Gastroesophageal sphincter (tissue), 3 donors: ENCODE results near the gene AUTS2.

Experiments used
- EP300 ChIP-seq: sonication (generic); formaldehyde crosslinking; IDR thresholded peaks from one replicate; pipeline ENCODE4 v1.6.1; 2017; ENCODE audit warnings: antibody characterized with exemption, mild to moderate bottlenecking
- POLR2A ChIP-seq, 2 donors: fragments of 450-650 bp; IDR thresholded peaks; one replicate each; pipeline ENCODE4 v1.6.1; 2017; ENCODE audit warnings: antibody characterized with exemption in 2 of 2, mild to moderate bottlenecking in 2 of 2, moderate library complexity in 1 of 2
- POLR2AphosphoS5 ChIP-seq: sonication (generic); formaldehyde crosslinking; IDR thresholded peaks from one replicate; pipeline ENCODE4 v1.6.1; 2017; ENCODE audit warnings: antibody characterized with exemption
- TF ChIP-seq, protein P1 (sequence below), 4 experiments: fragments of 200-600 bp in 2 of 4; fragments of 450-650 bp in 2 of 4; sonication (generic) in 1 of 4; IDR thresholded peaks; one replicate each; pipeline ENCODE4 v1.5.1; 2017 to 2019; ENCODE audit warnings: antibody characterized with exemption in 4 of 4, mild to moderate bottlenecking in 2 of 4, moderate library complexity in 2 of 4

DNA sequence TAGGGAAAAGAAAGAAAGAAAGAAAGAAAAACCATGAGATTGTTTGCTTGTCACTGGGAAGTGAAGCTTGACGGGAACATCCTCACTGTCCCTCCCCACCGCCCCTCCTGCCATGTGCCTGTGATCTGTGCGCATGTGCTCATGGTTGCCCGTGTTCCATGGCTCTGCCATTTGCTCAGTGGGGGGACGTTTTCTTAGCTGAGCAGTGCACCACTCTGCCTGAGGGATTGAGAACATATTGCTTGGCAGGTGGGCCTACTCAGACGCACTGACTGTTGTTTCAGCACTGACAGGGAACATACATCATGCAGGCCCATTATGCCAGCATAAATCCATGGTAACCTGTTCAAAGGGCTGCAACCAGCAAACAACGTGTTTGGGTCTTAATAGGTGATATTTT, 785.7 kb downstream of the AUTS2 start:
- TF ChIP-seq, protein P1, sequence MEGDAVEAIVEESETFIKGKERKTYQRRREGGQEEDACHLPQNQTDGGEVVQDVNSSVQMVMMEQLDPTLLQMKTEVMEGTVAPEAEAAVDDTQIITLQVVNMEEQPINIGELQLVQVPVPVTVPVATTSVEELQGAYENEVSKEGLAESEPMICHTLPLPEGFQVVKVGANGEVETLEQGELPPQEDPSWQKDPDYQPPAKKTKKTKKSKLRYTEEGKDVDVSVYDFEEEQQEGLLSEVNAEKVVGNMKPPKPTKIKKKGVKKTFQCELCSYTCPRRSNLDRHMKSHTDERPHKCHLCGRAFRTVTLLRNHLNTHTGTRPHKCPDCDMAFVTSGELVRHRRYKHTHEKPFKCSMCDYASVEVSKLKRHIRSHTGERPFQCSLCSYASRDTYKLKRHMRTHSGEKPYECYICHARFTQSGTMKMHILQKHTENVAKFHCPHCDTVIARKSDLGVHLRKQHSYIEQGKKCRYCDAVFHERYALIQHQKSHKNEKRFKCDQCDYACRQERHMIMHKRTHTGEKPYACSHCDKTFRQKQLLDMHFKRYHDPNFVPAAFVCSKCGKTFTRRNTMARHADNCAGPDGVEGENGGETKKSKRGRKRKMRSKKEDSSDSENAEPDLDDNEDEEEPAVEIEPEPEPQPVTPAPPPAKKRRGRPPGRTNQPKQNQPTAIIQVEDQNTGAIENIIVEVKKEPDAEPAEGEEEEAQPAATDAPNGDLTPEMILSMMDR (IDR thresholded peaks at IDR 0.05) = no peak
- TF ChIP-seq POLR2AphosphoS5 = no peak
- no peak for TF ChIP-seq POLR2A (IDR thresholded peaks at IDR 0.05)
- TF ChIP-seq EP300 = no peak
